K562 (cell line): ENCODE measurements around the gene USP13. TPM values are rescaled to one million over a fixed set of nuclear protein-coding genes. Genes with fewer than 3 reads are reported as not detected.

Experiments
- ATAC-seq: fragments of 200-7000 bp; cut with Tn5 transposase; 3 replicates; pipeline ENCODE4 v1.9.1; 2020; ENCODE audit warnings: moderate library complexity
- BruUV-seq: library from RNA; stranded (reverse); fragments of 400-500 nt; replicated peaks from 2 replicates; lab custom pipeline; 2021; lab: Mats Ljungman, UMichigan
- CTCF ChIA-PET: fragments of 300-600 bp; formaldehyde crosslinking; extraction: SDS; loops from one replicate; lab custom pipeline; 2021; ENCODE audit warnings: low intra/inter-chr PET ratio; lab: Yijun Ruan, JAX
- POLR2A ChIA-PET: fragments of 300-600, 350-650 bp; sonication (Branson Sonifier 250); formaldehyde crosslinking; extraction: SDS; loops from one replicate; lab custom pipeline; 2021; ENCODE audit warnings: antibody characterized with exemption, inconsistent platforms; lab: Yijun Ruan, JAX
- DNase-seq, 4 experiments: peaks; one replicate each; pipeline versions ENCODE4 v3.0.0 to v3.0.0-alpha.2; 2011 to 2018; ENCODE audit warnings: low spot score in 3 of 4, mixed read lengths in 3 of 4; ENCODE audit errors: extremely low read depth in 1 of 4
- FAIRE-seq: peaks from 2 replicates; lab custom pipeline; 2011; peaks lifted over from hg19 to GRCh38; lab: Jason Lieb, UNC
- H2AFZ ChIP-seq: 2 replicates; pipeline ENCODE4 v1.6.0; 2011; ENCODE audit warnings: low read depth, low read length, control low read depth, inconsistent platforms
- H3K27ac ChIP-seq: fragments of 200-600 bp; 3 replicates; pipeline ENCODE4 v1.8.0; 2011; ENCODE audit warnings: low read depth, mild to moderate bottlenecking, control low read depth, inconsistent platforms, low read length, moderate library complexity, mixed read lengths; ENCODE audit errors: extremely low read depth
- H3K27me3 ChIP-seq, 2 experiments: fragments of 300-600 bp in 1 of 2; 2 replicates in 1 of 2; 3 replicates in 1 of 2; pipeline versions ENCODE4 v1.6.0 to v1.8.0; 2011; ENCODE audit warnings: inconsistent platforms in 2 of 2, low read length in 2 of 2, mild to moderate bottlenecking in 1 of 2, mixed read lengths in 1 of 2, moderate library complexity in 1 of 2; ENCODE audit not compliant: control insufficient read depth in 2 of 2, insufficient read depth in 2 of 2
- H3K36me3 ChIP-seq: fragments of 300-600 bp; 3 replicates; pipeline ENCODE4 v1.8.0; 2011; ENCODE audit warnings: mild to moderate bottlenecking, low read length, inconsistent platforms; ENCODE audit not compliant: control insufficient read depth, insufficient read depth
- H3K4me1 ChIP-seq, 2 experiments: fragments of 200-600 bp in 1 of 2; replicated peaks in 1 of 2; 2 replicates in 1 of 2; 3 replicates in 1 of 2; pipeline versions ENCODE4 v1.5.1 to v1.8.0; 2011; ENCODE audit warnings: inconsistent platforms in 2 of 2, low read length in 2 of 2, mild to moderate bottlenecking in 1 of 2, mixed read lengths in 1 of 2, moderate library complexity in 1 of 2; ENCODE audit not compliant: control insufficient read depth in 2 of 2, insufficient read depth in 2 of 2
- H3K4me2 ChIP-seq: 2 replicates; pipeline ENCODE4 v1.6.1; 2011; ENCODE audit warnings: low read length, control low read depth, inconsistent platforms, mixed read lengths; ENCODE audit not compliant: insufficient read depth
- H3K4me3 ChIP-seq: fragments of 200-600 bp; sonication (generic), shearing (Covaris generic); 2 replicates; pipeline ENCODE4 v1.5.1; 2016; ENCODE audit warnings: control low read depth, inconsistent platforms
- H3K79me2 ChIP-seq: fragments of 200-600 bp; 3 replicates; pipeline ENCODE4 v1.8.0; 2011; ENCODE audit warnings: low read length, inconsistent platforms; ENCODE audit not compliant: control insufficient read depth, insufficient read depth
- H3K9ac ChIP-seq, 2 experiments: 2 replicates each; pipeline versions ENCODE4 v1.6.0 to v1.6.1; 2011; ENCODE audit warnings: low read depth in 2 of 2, low read length in 2 of 2, control low read depth in 1 of 2, inconsistent platforms in 1 of 2, mild to moderate bottlenecking in 1 of 2, mixed read lengths in 1 of 2; ENCODE audit not compliant: insufficient read depth in 1 of 2
- H3K9me1 ChIP-seq: one replicate; pipeline ENCODE4 v1.6.0; 2011; ENCODE audit warnings: inconsistent platforms, mild to moderate bottlenecking, low read length, moderate library complexity; ENCODE audit not compliant: control insufficient read depth, insufficient read depth
- H3K9me3 ChIP-seq: replicated peaks from 2 replicates; pipeline ENCODE4 v1.5.1; 2011; ENCODE audit warnings: low read depth, low read length, inconsistent platforms; ENCODE audit not compliant: control insufficient read depth, insufficient read depth
- H4K20me1 ChIP-seq: replicated peaks from 2 replicates; pipeline ENCODE4 v1.6.1; 2011; ENCODE audit warnings: low read length, inconsistent platforms, mixed read lengths; ENCODE audit not compliant: control insufficient read depth, insufficient read depth
- C11orf30 ChIP-seq: fragments of 450-650 bp; IDR thresholded peaks from 2 replicates; pipeline ENCODE4 v1.6.1; 2016; ENCODE audit warnings: low read depth, mild to moderate bottlenecking
- CREBBP ChIP-seq: IDR thresholded peaks from one replicate; pipeline ENCODE4 v1.6.1; 2012; ENCODE audit warnings: low read depth, mild to moderate bottlenecking, control low read depth, inconsistent platforms, low read length
- DIDO1 ChIP-seq: fragments of 450-650 bp; IDR thresholded peaks from 2 replicates; pipeline ENCODE4 v1.6.1; 2016; ENCODE audit warnings: low read depth, missing biosample characterization, missing genetic modification characterization
- E2F8 ChIP-seq: fragments of 450-650 bp; IDR thresholded peaks from 2 replicates; pipeline ENCODE4 v1.7.1; 2018; ENCODE audit warnings: mild to moderate bottlenecking, low read depth; ENCODE audit not compliant: partially characterized antibody
- FOSL1 ChIP-seq: fragments of 200-800 bp; sonication (Bioruptor generic); conservative IDR thresholded peaks from 2 replicates; pipeline ENCODE4 v1.6.1; 2016; ENCODE audit warnings: missing genetic modification characterization, missing compliant biosample characterization
- KLF16 ChIP-seq: IDR thresholded peaks from 2 replicates; pipeline ENCODE4 v1.6.1; 2016; ENCODE audit warnings: antibody characterized with exemption
- LCOR ChIP-seq: sonication (generic); formaldehyde crosslinking; IDR thresholded peaks from 2 replicates; pipeline ENCODE4 v1.8.0; 2022; ENCODE audit warnings: mild to moderate bottlenecking, missing genetic modification reagents
- NFIC ChIP-seq: fragments of 450-650 bp; IDR thresholded peaks from 2 replicates; pipeline ENCODE4 v1.6.1; 2017; ENCODE audit warnings: mild to moderate bottlenecking, inconsistent platforms
- PHB2 ChIP-seq: fragments of 450-650 bp; IDR thresholded peaks from 2 replicates; pipeline ENCODE4 v1.6.1; 2017; ENCODE audit warnings: low read depth
- USF2 ChIP-seq: sonication (generic); formaldehyde crosslinking; IDR thresholded peaks from 2 replicates; pipeline ENCODE4 v1.5.0; 2020; ENCODE audit warnings: missing genetic modification reagents
- XRCC3 ChIP-seq: fragments of 450-650 bp; IDR thresholded peaks from 2 replicates; pipeline ENCODE4 v1.6.1; 2017; ENCODE audit warnings: mild to moderate bottlenecking, moderate library complexity
- ZBTB11 ChIP-seq, 3 experiments: fragments of 200-800 bp in 1 of 3; fragments of 250-450 bp in 1 of 3; fragments of 450-650 bp in 1 of 3; sonication (Bioruptor Pico) in 1 of 3; sonication (Bioruptor generic) in 1 of 3; formaldehyde crosslinking in 1 of 3; IDR thresholded peaks; 2 replicates each; pipeline versions ENCODE4 v1.6.1 to v1.8.0; 2016 to 2022; ENCODE audit warnings: mild to moderate bottlenecking in 2 of 3, missing genetic modification characterization in 2 of 3, missing compliant biosample characterization in 1 of 3, moderate library complexity in 1 of 3
- ZBTB7A ChIP-seq: IDR thresholded peaks from 2 replicates; pipeline ENCODE4 v1.6.1; 2011; ENCODE audit warnings: low read depth, mild to moderate bottlenecking, low read length, moderate library complexity, borderline replicate concordance; ENCODE audit not compliant: control insufficient read depth
- ZSCAN29 ChIP-seq: fragments of 450-650 bp; IDR thresholded peaks from 2 replicates; pipeline ENCODE4 v1.6.1; 2017
- WGBS: fragments of 100-300 bp; shearing (Covaris generic); methylation state at CpG from one replicate; pipeline ENCODE4 v1.1.6; 2016; ENCODE audit warnings: low coverage, mixed read lengths; ENCODE audit not compliant: insufficient coverage; ENCODE audit errors: missing lambda C conversion rate; 5-methylcytosine and 5-hydroxymethylcytosine counted together
- in situ Hi-C: fragments of 300-500 bp; cut with MboI; formaldehyde crosslinking; loops from 4 replicates; pipeline ENCODE4 v1.15.0; 2018; ENCODE audit warnings: inconsistent platforms, mixed read lengths
- intact Hi-C: fragments of 100-400 bp; cut with micrococcal nuclease; formaldehyde crosslinking; loops from 2 replicates; pipeline ENCODE4 v1.14.2; 2022
- polyA plus RNA-seq, 8 experiments: library from polyadenylated mRNA; depleted of rRNA in 4 of 8; stranded (reverse) in 5 of 8; unstranded in 3 of 8; fragments of >200 nt; fragmentation: Nextera tagmentation in 2 of 8; fragmentation: Illumina TruSeq in 1 of 8; extraction: Ambion mirVana in 2 of 8; extraction: Trizol in 1 of 8; gene quantifications; 2 replicates each; pipeline versions ENCODE4 v1.2.1 to v1.2.3, GENCODE V29; 2011 to 2014; ENCODE audit warnings: inconsistent platforms in 1 of 8, missing spikeins in 1 of 8
- total RNA-seq, 7 experiments: library from RNA; depleted of rRNA in 6 of 7; stranded (reverse); fragments of >200 nt in 6 of 7; fragmentation: Illumina TruSeq in 2 of 7; extraction: Trizol in 2 of 7; gene quantifications; 2 replicates each; pipeline versions ENCODE4 v1.2.1 to v1.2.3, GENCODE V29; 2011 to 2021; ENCODE audit warnings: low replicate concordance in 1 of 7

USP13 gene
- total and polyA plus RNA-seq, 9 of the 15 experiments (the other 6 are each of a cell fraction or from before 2014, with no cell fraction given): 0.11 to 2.3 (median 0.51) TPM

GRCh38 chr3:179615458-179616173 lies 37.2 kb upstream of the USP13 start:
- BruUV-seq: no TSS peak
- in situ Hi-C loops (no loop called here), intact Hi-C loops (no loop called here)
- Histone ChIP-seq H3K9ac (peak overlapping the region in 1 of 2 experiments; percentile 42; a peak in 2 of 4 replicates), H4K20me1 (no peaks in the 10 kb centered on the region), H3K9me1 (no peaks in the 10 kb centered on the region), H3K27ac (peak overlapping the region; percentile 75; the same call in 1 of the 3 replicates), H3K79me2 (peaks cover 47% of the 10 kb centered on the region), H3K9me3 (no peaks in the 10 kb centered on the region), H3K4me1 (peaks cover 8 to 27% of the 10 kb centered on the region in 2 experiments; a peak in 4 of 5 replicates), H3K4me3 (no peak overlapping the region), H2AFZ (no peak overlapping the region), H3K4me2 (peak overlapping the region; percentile 13; the same call in 1 of the 2 replicates), H3K36me3 (peaks cover 56% of the 10 kb centered on the region), H3K27me3 (no peaks in the 10 kb centered on the region)
- ChIA-PET CTCF (no interaction called here), POLR2A (interaction anchor here (0.8 to 4.0 kb wide), 3 partner anchors 9 to 37 kb away, joined by 3 to 18 read pairs (median 7); partner anchors contain the start of genes MRPL47, NDUFB5 and USP13)
- FAIRE-seq: peak; percentile 85
- peak; percentile 27 to 83 (median 54) for DNase-seq
- WGBS: 7% methylated on average over 4 of the region's 4 CpGs
- ATAC-seq: peak; percentile 94
- no peak for TF ChIP-seq E2F8
- TF ChIP-seq ZBTB7A: no peak
- peak; percentile 55 for TF ChIP-seq NFIC
- TF ChIP-seq ZBTB11 (CRISPR knock-in tag; IDR thresholded peaks at IDR 0.05): no peak
- TF ChIP-seq XRCC3: no peak
- peak; percentile 80 for TF ChIP-seq KLF16
- no peak for TF ChIP-seq ZSCAN29
- TF ChIP-seq DIDO1: no peak
- TF ChIP-seq USF2 (CRISPR knock-in tag): no peak
- no peak for TF ChIP-seq CREBBP
- TF ChIP-seq LCOR (CRISPR knock-in tag): no peak
- peak; percentile 97 for TF ChIP-seq FOSL1 (tag)
- peak; percentile 74 for TF ChIP-seq C11orf30
- TF ChIP-seq PHB2: no peak
